ENCODE data around the gene CCDC15.

- no peak for TF ChIP-seq CTCF (conservative IDR thresholded peaks at IDR 0.05 in 1 of 2, IDR thresholded peaks at IDR 0.05 in 1 of 2; ENCODE audit: extremely low read depth in 1 of 2, insufficient read depth in 1 of 2, low read depth in 1 of 2, low read length in 2 of 2)
- no peak for TF ChIP-seq EZH2 (IDR thresholded peaks at IDR 0.05; ENCODE audit: borderline replicate concordance, low read length)
These were observed 2.7 kb upstream of the CCDC15 start for GRCh38 chr11:124951341-124951740.

Data from mammary epithelial cell (primary cell).